Endothelial cell of umbilical vein (primary cell): ENCODE measurements around the gene PTGS1. TPM values are rescaled to one million over a fixed set of nuclear protein-coding genes. Genes with fewer than 3 reads are reported as not detected.
A peak's percentile ranks its signal among the peaks of the same experiment; 100 is the strongest.

Experiments used
- BruUV-seq: library from RNA; stranded (reverse); fragments of 400-500 nt; replicated peaks from 2 replicates; lab custom pipeline; 2021; lab: Mats Ljungman, UMichigan
- CTCF ChIA-PET: fragments of 300-600, 350-600 bp; sonication (Branson Sonifier 250); formaldehyde crosslinking; loops from one replicate; lab custom pipeline; 2021; ENCODE audit warnings: antibody characterized with exemption, inconsistent platforms; lab: Charles Lee
- POLR2A ChIA-PET: fragments of 300-600, 350-600 bp; sonication (Branson Sonifier 250); formaldehyde crosslinking; loops from one replicate; lab custom pipeline; 2021; ENCODE audit warnings: antibody characterized with exemption, inconsistent platforms; lab: Charles Lee
- DNase-seq: peaks from one replicate; pipeline ENCODE4 v3.0.0-alpha.2; 2011; ENCODE audit warnings: low read depth, low spot score
- FAIRE-seq: peaks from 2 replicates; lab custom pipeline; 2011; peaks lifted over from hg19 to GRCh38; lab: Jason Lieb, UNC
- H2AFZ ChIP-seq: 2 replicates; pipeline ENCODE4 v1.6.0; 2012; ENCODE audit warnings: low read depth, low read length, control low read depth, inconsistent platforms
- H3K27ac ChIP-seq: 2 replicates; pipeline ENCODE4 v1.5.1; 2011; ENCODE audit warnings: low read depth, mild to moderate bottlenecking, control low read depth, low read length, moderate library complexity; ENCODE audit not compliant: insufficient read depth
- H3K27me3 ChIP-seq, 2 experiments: 2 replicates each; pipeline versions ENCODE4 v1.6.0 to v1.6.1; 2011; ENCODE audit warnings: low read length in 2 of 2, mixed read lengths in 1 of 2; ENCODE audit not compliant: control insufficient read depth in 2 of 2, insufficient read depth in 2 of 2
- H3K36me3 ChIP-seq, 2 experiments: 2 replicates in 1 of 2; 3 replicates in 1 of 2; pipeline ENCODE4 v1.5.1; 2011; ENCODE audit warnings: low read length in 2 of 2, mild to moderate bottlenecking in 1 of 2, moderate library complexity in 1 of 2; ENCODE audit not compliant: control insufficient read depth in 2 of 2, insufficient read depth in 2 of 2; ENCODE audit errors: extremely low read depth in 1 of 2
- H3K4me1 ChIP-seq: 3 replicates; pipeline ENCODE4 v1.5.1; 2011; ENCODE audit warnings: mild to moderate bottlenecking, low read length; ENCODE audit not compliant: control insufficient read depth, insufficient read depth; ENCODE audit errors: extremely low read depth
- H3K4me2 ChIP-seq: 2 replicates; pipeline ENCODE4 v1.6.1; 2011; ENCODE audit warnings: low read length, control low read depth, mixed read lengths; ENCODE audit not compliant: insufficient read depth
- H3K4me3 ChIP-seq, 3 experiments: fragments of 200-600 bp in 1 of 3; sonication (generic), shearing (Covaris generic) in 1 of 3; replicated peaks in 1 of 3; 2 replicates each; pipeline ENCODE4 v1.5.1; 2011 to 2016; ENCODE audit warnings: control low read depth in 3 of 3, low read length in 3 of 3, mild to moderate bottlenecking in 2 of 3, inconsistent platforms in 1 of 3, low read depth in 1 of 3, moderate library complexity in 1 of 3; ENCODE audit not compliant: insufficient read depth in 1 of 3
- H3K79me2 ChIP-seq: 2 replicates; pipeline ENCODE4 v1.6.0; 2012; ENCODE audit warnings: low read length, inconsistent platforms; ENCODE audit not compliant: control insufficient read depth, insufficient read depth
- H3K9ac ChIP-seq: replicated peaks from 2 replicates; pipeline ENCODE3; 2011; ENCODE audit warnings: low read length, control low read depth; ENCODE audit not compliant: insufficient read depth; ENCODE audit errors: extremely low read depth
- H3K9me1 ChIP-seq: replicated peaks from 3 replicates; pipeline ENCODE4 v1.6.0; 2011; ENCODE audit warnings: mild to moderate bottlenecking, low read length; ENCODE audit not compliant: control insufficient read depth, insufficient read depth; ENCODE audit errors: extremely low read depth
- H3K9me3 ChIP-seq: replicated peaks from 2 replicates; pipeline ENCODE4 v1.5.1; 2012; ENCODE audit warnings: low read length, inconsistent platforms; ENCODE audit not compliant: control insufficient read depth, insufficient read depth
- H4K20me1 ChIP-seq: replicated peaks from 2 replicates; pipeline ENCODE3; 2011; ENCODE audit warnings: mild to moderate bottlenecking, low read length; ENCODE audit not compliant: control insufficient read depth, insufficient read depth; ENCODE audit errors: extremely low read depth
- EZH2 ChIP-seq: IDR thresholded peaks from 2 replicates; pipeline ENCODE4 v1.6.1; 2012; ENCODE audit warnings: borderline replicate concordance, low read depth, mild to moderate bottlenecking, moderate library complexity, low read length, inconsistent platforms; ENCODE audit not compliant: severe bottlenecking
- FOS ChIP-seq: IDR thresholded peaks from 2 replicates; pipeline ENCODE4 v1.6.1; 2011; ENCODE audit warnings: mild to moderate bottlenecking, low read length, moderate library complexity, borderline replicate concordance; ENCODE audit not compliant: insufficient read depth
- GATA2 ChIP-seq: IDR thresholded peaks from 2 replicates; pipeline ENCODE4 v1.7.0; 2011; ENCODE audit warnings: low read depth, mild to moderate bottlenecking, moderate library complexity, mixed read lengths, low read length; ENCODE audit not compliant: insufficient read length, insufficient read depth
- JUN ChIP-seq: IDR thresholded peaks from 2 replicates; pipeline ENCODE4 v1.6.1; 2011; ENCODE audit warnings: borderline replicate concordance, low read depth; ENCODE audit not compliant: insufficient read length, insufficient read depth
- MYC ChIP-seq: IDR thresholded peaks from one replicate; pipeline ENCODE4 v1.6.1; 2011; ENCODE audit warnings: mild to moderate bottlenecking, low read depth, low read length
- POLR2A ChIP-seq: IDR thresholded peaks from 2 replicates; pipeline ENCODE4 v1.6.1; 2012; ENCODE audit warnings: low read depth, mild to moderate bottlenecking, control low read depth, low read length
- POLR2AphosphoS5 ChIP-seq: IDR thresholded peaks from 2 replicates; pipeline ENCODE4 v1.6.1; 2012; ENCODE audit warnings: low read depth, mild to moderate bottlenecking, control low read depth, low read length, moderate library complexity; ENCODE audit not compliant: insufficient read depth
- dilution Hi-C: fragments of 300-500 bp; cut with MboI; formaldehyde crosslinking; loops from one replicate; pipeline ENCODE4 v1.15.0; 2019; ENCODE audit warnings: low sequenced_read_pairs; ENCODE audit not compliant: extremely low pct_ligation_motif_present
- intact Hi-C: fragments of 100-400 bp; cut with micrococcal nuclease; formaldehyde crosslinking; loops from one replicate; pipeline ENCODE4 v1.10.0; 2022
- polyA plus RNA-seq, 4 experiments: library from polyadenylated mRNA; depleted of rRNA in 3 of 4; stranded (reverse) in 3 of 4; unstranded in 1 of 4; fragments of >200 nt; gene quantifications; 2 replicates each; pipeline versions ENCODE4 v1.2.1 to v1.2.3, GENCODE V29; 2011 to 2012; ENCODE audit warnings: missing spikeins in 1 of 4
- total RNA-seq: library from RNA; stranded (reverse); gene quantifications from 2 replicates; pipeline ENCODE4 v1.2.3, GENCODE V29; 2021
- TF ChIP-seq, protein P1 (sequence below): IDR thresholded peaks from 2 replicates; pipeline ENCODE4 v1.6.1; 2011; ENCODE audit not compliant: insufficient read depth, insufficient read length
- TF ChIP-seq, protein P2 (sequence below), 2 donors: IDR thresholded peaks; 1 replicate in 1 of 2; 2 replicates in 1 of 2; pipeline ENCODE4 v1.5.1; 2011; ENCODE audit warnings: low read length in 2 of 2, mild to moderate bottlenecking in 2 of 2, moderate library complexity in 2 of 2, control low read depth in 1 of 2, inconsistent platforms in 1 of 2, low read depth in 1 of 2; ENCODE audit not compliant: insufficient read depth in 1 of 2; ENCODE audit errors: extremely low read depth in 1 of 2

The PTGS1 gene
- total and polyA plus RNA-seq, 2 donors (not counting 3 experiments of a cell fraction or from before 2014, with no cell fraction given) = 37.6 to 45.2 TPM

DNA sequence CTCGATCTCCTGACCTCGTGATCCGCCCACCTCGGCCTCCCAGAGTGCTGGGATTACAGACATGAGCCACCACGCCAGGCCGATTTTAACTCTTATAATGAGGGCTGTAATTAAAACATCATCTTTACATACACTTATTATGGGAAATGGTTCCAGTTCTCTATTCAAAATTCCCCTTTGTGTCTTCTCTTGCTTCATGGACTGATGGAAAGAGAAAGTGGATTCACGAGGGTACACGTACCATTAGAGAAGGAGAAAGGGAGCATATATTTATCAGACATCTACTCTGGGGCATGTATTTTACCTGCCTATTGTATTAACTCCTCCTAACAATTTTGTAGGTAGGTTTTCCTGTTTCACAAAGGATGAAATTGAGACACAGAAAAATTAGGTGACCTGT lies 31.1 kb downstream of the PTGS1 start:
- dilution Hi-C loops = no loop called here
- DNase-seq (no peak), FAIRE-seq (no peak)
- no peaks in the 10 kb centered on the region for H4K20me1 ChIP-seq
- H3K9me1 ChIP-seq = no peaks in the 10 kb centered on the region
- ChIA-PET POLR2A (no interaction called here), CTCF (no interaction called here)
- H3K9me3 ChIP-seq = no peaks in the 10 kb centered on the region
- no peaks in the 10 kb centered on the region for H3K27me3 ChIP-seq
- no peak overlapping the region for H3K4me3 ChIP-seq
- BruUV-seq = TSS peak; percentile 96
- intact Hi-C loops = loop anchor here (1.0 to 2.0 kb wide), 6 partner anchors 17 to 417 kb away; no protein-coding TSS in a partner anchor
- peak overlapping the region; percentile 56 for H2AFZ ChIP-seq
- no peak for TF ChIP-seq FOS
- no peak for TF ChIP-seq EZH2
- no peak for TF ChIP-seq POLR2A
- TF ChIP-seq JUN = no peak
- no peak for TF ChIP-seq GATA2
- TF ChIP-seq, protein P1, sequence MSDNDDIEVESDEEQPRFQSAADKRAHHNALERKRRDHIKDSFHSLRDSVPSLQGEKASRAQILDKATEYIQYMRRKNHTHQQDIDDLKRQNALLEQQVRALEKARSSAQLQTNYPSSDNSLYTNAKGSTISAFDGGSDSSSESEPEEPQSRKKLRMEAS = no peak
- TF ChIP-seq MYC = no peak
- TF ChIP-seq, protein P2, sequence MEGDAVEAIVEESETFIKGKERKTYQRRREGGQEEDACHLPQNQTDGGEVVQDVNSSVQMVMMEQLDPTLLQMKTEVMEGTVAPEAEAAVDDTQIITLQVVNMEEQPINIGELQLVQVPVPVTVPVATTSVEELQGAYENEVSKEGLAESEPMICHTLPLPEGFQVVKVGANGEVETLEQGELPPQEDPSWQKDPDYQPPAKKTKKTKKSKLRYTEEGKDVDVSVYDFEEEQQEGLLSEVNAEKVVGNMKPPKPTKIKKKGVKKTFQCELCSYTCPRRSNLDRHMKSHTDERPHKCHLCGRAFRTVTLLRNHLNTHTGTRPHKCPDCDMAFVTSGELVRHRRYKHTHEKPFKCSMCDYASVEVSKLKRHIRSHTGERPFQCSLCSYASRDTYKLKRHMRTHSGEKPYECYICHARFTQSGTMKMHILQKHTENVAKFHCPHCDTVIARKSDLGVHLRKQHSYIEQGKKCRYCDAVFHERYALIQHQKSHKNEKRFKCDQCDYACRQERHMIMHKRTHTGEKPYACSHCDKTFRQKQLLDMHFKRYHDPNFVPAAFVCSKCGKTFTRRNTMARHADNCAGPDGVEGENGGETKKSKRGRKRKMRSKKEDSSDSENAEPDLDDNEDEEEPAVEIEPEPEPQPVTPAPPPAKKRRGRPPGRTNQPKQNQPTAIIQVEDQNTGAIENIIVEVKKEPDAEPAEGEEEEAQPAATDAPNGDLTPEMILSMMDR (IDR thresholded peaks at IDR 0.05; ENCODE audit: extremely low read depth in 1 of 2, insufficient read depth in 1 of 2, low read depth in 1 of 2, low read length in 2 of 2) = no peak
- TF ChIP-seq POLR2AphosphoS5 = no peak
- H3K27ac ChIP-seq = peak overlapping the region; percentile 94
- no peaks in the 10 kb centered on the region for H3K36me3 ChIP-seq
- H3K9ac ChIP-seq = peak overlapping the region; percentile 56
- H3K4me1 ChIP-seq = peaks cover 14% of the 10 kb centered on the region
- no peaks in the 10 kb centered on the region for H3K79me2 ChIP-seq
- peak overlapping the region; percentile 26 for H3K4me2 ChIP-seq
